GOT3 (cell line): Measurements from ENCODE around the gene KRTAP6-2.

Experiments
- DNase-seq: peaks from one replicate; lab custom pipeline; 2025; ENCODE audit warnings: mixed read lengths; lab: John Stamatoyannopoulos, UW

KRTAP6-2 gene, protein sequence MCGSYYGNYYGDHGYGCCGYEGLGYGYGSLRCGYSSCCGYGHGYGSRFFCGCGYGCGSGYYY

DNA sequence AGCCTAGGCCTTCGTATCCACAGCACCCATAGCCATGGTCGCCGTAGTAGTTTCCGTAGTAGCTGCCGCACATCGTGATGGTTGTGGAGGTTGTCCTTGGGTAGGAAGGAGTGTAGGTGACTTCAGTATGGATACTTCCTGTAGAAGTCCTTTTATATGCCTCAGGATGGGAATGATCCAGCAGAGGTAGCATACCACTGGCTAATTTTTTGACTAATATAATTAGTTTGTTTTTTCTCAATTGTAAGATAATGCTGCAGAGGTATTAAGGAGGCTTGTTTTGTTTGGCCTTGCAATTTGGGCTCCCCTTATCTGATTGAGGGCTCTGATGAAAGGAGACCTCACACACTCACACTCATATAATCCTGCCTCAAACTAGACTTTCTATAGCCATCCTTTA lies at the start of gene KRTAP6-2:
TSS of gene KRTAP6-2 (minus strand) at position 101 of the 400 bp plus-strand sequence. CDS start at position 73, 28 bp downstream.
- no peak for DNase-seq

DNA sequence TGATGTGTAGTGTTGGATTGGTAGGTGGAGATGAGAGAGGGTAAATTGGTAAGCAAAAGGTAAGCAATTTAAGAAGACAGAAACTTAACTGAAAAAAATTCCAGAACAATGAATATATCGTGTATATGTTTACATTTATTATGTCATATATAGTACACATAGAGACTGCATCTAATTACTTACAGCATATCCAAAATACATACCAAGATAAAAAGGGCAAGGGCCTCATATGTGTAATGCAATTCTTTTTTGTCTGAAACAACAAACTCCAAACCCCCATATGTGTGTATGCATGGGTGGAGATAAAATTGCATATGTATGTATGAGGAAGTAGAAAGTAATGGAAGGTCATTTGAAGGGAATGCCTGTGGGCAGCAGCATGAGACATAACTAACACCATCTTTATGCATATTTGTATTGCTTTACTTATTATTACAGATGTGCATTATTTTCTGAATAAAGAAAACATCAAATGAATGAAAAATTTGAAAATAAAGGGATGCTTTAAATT lies 48.3 kb upstream of the KRTAP6-2 start:
- no peak for DNase-seq

DNA sequence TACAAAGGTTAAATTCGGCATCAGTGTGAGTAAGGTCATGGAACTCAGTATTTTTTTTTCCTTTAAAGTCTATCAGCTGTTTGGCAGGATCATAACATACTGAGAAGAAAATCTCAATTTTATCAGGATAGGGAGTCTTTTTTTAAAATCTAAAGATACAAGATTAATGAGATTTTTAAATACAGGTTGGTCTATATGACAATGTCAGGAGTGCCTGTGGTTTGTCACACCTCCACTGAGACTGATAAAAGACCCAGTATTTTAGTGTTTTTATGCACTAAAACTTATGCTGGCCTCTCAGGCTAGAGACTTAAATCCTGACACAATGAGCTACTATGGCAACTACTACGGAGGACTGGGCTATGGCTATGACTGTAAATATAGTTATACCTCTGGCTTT lies 43.9 kb upstream of the KRTAP6-2 start, which contains the start of gene KRTAP20-3:
TSS of gene KRTAP20-3 (plus strand) at position 301 of the 400 bp plus-strand sequence.
- DNase-seq = no peak

DNA sequence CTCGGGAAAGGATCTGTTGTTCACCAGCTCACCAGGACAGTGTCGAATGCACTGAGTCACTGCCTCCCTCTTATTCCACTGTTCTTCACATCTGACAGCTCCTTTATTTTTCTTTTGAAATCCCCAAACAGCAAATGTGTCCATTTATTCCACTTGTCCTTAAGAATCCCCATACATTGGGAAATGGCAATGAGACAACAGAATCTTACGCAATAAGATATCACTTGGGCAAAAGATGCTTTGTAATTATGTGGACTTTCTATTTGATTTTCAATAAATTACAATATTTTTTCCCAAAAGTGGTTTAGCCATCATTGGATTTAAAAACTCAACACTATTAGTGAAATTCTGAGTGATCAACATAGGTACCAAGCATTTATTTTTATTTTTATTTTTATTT lies 40.0 kb upstream of the KRTAP6-2 start:
- no peak for DNase-seq

DNA sequence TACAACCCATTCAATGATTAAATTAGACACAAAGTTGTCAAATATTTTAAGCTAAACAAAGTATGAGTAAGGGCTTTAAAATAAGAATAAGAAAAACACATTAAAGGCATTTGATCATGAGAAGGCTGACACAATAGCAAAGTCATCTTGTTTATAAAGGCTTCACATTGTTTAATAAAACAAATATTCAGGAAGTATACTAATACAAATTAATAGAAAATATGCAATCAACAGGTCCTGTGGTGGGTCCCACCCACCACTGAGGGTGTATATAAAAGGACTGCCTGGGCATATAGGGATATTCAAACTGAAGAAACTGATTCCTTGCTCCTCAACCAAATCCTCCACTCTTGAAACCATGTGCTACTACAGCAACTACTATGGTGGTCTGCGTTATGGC lies 36.2 kb upstream of the KRTAP6-2 start, which contains the start of gene KRTAP20-2:
TSS of gene KRTAP20-2 (plus strand) at position 301 of the 400 bp plus-strand sequence. CDS start at position 359, 58 bp downstream.
- DNase-seq = no peak

DNA sequence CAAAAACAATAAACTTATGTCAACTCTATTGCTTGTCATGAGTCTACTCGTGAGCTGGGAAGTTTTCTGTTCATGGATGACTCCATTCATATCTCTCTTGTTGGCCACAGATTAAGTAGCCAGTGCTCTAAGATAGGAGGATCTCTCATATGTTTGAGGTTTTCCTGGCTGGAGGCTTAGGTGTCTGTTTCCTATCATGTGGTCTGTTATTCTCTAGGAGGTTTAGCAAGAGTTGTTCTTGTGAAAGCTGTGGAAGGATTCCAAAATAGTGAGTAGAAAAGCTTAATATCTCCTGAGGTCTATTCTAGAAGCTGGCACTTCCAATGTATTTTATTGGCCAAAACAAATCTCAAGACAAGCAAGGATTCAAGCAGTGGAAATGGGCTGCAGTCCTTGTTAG lies 30.5 kb upstream of the KRTAP6-2 start:
- DNase-seq = no peak

DNA sequence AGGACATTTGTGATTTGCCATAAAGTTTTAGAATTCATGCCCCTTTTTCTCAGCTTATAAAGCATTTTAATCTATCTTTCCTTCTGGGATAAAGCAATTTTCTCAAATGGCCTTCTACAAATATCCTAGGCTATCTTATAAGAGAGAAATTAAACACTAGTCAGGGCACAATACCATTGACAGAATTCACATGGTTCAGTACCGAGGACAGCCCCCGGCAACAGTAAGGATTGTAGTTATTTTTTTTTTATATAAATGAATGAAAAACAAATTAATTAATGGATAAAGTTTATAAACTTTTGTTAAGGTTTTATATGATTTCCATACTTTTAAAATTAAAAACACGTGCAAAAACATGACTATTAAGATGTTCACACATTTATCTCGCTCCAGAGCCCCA lies 29.4 kb upstream of the KRTAP6-2 start:
- DNase-seq = no peak

DNA sequence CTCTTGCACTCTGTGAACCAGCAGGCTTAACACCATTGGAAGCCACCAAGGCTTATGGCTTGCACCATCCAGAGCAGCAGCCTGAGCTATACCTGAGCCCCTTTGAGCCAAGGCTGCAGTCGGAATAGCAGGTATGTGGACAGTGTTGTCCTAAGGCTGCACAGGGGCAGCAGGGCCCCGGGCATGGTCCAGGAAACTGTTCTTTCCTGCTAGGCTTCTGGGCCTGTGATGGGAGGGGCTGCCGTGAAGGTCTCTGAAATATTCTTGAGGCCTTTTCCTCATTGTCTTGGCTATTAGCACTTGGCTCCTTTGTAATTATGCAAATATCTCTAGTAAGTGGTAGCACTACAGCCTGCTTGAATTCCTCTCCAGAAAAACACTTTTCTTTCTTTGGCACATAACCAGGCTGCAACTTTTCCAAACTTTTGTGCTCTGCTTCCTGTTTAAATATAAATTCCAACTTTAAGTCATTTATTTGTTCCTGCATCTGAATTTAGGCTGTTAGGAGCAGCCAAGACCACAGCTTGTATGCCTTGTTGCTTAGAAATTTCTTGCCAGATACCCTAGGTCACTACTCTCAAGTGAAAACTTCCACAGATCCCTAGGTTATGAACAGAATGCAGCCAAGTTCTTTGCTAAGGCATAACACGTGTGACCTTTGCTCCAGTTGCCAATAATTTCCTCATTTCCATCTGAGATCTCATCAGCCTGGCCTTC lies 26.9 kb upstream of the KRTAP6-2 start:
- no peak for DNase-seq

DNA sequence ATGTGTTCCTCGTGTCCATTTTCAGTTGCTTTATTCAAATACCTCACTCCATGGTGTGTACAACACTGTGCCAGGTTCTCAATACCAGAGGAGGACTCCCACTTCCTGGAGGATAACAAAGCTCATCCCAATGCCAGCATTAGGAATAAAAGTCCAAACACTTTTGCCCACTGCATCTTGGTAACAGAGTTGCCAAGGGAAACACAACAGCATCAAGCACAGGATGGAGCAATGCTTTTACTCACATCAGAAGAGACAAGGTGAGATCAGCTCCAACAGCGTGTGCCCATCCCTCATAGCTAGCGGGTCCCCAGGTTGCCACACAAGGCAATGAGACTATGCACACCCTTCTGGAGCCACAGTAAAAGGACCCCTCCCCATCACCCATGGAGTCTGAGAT lies 24.7 kb upstream of the KRTAP6-2 start:
- DNase-seq = no peak

DNA sequence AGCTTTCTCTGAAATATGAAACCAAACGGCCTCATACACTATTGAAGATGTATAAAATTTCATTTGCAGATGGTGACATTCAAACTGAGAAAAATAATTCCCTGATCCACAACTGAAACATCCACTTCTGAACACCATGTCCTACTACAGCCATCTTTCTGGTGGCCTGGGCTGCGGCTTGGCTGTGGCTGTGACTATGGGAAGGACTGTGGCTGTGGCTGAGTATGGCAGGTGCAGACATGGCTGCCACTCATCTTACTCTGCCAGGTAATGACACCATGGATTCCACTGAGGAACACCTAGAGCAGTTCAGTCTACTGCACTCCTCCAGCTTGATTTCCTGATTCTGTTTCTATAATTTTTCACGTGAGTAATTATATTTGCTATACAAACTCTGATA lies 21.8 kb upstream of the KRTAP6-2 start, which contains the start of gene KRTAP20-4:
TSS of gene KRTAP20-4 (plus strand) at position 106 of the 400 bp plus-strand sequence.
- DNase-seq = no peak

DNA sequence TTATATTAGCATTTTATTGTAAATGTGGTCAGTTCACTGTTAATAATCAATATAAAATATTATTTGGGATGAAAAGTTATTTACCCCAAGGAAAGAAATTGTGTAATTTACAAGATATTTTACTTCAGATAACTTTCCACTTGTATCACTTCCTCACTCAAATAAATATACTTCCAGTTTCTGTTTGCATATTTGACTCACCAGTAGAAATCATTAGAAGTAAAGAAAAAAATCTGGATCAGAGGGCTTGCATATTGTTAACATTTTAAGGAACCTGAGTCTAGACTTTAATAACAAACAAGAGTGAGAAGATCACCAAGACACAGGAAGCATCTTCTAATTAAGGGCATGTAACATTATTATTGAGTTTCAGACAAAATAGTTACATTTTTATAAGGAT lies 21.4 kb upstream of the KRTAP6-2 start:
- no peak for DNase-seq

DNA sequence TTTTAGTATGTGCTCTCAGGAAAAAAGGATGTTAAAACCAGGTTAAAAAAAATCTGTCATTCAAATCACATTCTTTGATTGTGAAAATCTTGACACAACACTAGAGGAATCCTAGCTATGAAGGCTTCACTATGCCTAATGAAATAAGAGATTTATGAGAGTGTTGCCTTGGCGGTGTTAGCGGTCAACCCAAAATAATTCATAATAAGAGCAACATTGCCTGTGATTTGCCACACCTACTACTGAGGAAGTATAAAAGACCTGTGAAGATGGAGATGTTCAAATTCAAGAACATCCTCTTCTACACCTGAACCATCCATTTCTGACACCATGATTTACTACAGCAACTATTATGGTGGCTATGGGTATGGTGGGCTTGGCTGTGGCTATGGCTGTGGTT lies 17.4 kb upstream of the KRTAP6-2 start, which contains the start of gene KRTAP20-1:
TSS of gene KRTAP20-1 (plus strand) at position 301 of the 400 bp plus-strand sequence. CDS start at position 331, 30 bp downstream.
- no peak for DNase-seq

DNA sequence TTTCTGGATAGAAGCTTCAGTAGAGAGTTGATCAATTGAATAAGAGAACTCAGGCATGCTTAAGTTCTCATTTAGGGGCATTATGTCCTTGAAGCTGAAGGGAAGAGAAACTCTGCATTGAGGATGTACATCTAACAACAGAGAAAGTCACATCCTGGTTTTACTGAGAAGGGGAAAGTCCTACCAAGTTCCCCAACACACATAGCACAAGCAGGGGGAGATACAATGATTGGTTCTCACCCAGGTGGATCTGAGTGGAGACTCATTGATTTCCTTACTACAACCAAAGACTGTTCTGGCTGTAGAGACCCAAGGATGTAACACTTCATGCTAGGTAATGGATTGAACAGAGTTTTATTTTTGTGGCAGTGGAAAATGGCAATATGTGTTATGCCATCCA lies 16.5 kb upstream of the KRTAP6-2 start:
- DNase-seq = no peak

DNA sequence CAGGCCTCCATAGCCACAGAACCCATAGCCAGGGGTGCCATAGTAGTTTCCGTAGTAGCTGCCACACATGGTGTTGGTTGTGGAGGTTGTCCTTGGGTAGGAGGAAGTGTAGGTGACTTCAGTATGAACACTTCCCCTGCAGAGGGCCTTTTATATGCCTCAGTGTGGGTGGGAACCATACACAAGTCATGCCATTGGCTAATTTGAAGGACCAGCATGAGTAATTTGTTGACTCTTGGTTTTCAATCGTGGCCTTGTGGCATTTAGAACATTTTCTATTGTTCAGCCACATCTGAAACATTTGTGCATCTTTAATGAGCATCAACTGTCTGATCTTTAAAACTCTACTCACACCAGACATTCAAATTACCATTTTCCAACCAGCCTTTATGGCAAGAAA lies 15.1 kb upstream of the KRTAP6-2 start, which contains the start of gene KRTAP6-1:
TSS of gene KRTAP6-1 (minus strand) at position 95 of the 400 bp plus-strand sequence. CDS start at position 69, 26 bp downstream.
- no peak for DNase-seq

DNA sequence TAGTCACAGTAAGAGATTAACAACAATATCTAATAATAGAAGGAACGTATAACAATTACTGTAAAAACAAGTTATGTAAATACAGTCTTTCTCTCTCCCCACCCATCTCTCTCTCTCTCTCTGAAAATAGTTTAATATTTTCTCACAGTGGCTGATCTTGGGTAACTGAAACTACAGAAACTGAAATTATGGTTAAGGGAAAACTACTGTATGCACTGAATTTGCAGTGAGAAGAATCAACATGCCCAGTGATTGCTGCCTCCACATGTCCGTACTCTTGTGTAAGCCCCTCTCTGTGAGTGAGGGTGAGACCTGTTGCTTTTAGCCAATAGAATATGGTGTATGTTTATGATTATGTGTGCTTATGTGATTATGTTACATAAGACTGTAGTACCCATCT lies 13.4 kb upstream of the KRTAP6-2 start:
- no peak for DNase-seq

DNA sequence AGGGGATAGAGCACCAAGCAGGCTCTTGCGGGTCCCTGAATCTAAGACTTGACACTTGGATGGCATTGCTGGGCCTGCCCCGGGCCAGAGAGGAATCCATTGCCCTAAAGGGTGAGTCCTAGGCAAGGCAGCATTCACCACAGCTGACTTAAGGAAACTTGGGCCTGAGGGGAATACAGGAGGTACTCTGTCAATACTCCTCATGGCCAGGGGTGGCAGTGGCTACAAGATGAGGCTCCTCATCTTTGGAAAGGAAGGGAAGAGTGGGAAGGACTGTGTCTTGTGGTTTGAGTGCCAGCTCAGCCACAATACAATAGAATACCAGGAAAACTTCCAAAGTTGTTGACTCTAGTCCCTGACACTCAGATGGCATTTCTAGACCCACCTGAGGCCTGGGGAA lies 7.3 kb upstream of the KRTAP6-2 start:
- no peak for DNase-seq

DNA sequence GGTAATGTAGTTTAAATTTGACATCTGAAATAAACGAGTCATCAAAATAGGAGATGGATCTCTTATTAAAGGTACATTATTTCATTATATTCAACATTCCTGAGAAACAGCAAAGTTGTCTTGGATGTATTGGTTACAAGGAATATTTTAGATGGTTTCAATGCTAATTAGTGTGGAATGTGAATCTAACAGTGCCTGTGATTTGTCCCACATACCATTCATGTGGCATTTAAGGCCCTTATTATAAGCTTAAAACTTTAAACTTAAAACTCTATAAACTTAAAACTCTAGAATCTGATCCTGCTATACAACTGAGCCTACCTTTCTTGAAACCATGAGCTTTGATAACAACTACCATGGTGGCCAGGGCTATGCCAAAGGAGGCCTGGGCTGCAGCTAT lies 2.1 kb upstream of the KRTAP6-2 start, which contains the start of gene KRTAP22-1:
TSS of gene KRTAP22-1 (plus strand) at position 301 of the 400 bp plus-strand sequence.
- DNase-seq = no peak

DNA sequence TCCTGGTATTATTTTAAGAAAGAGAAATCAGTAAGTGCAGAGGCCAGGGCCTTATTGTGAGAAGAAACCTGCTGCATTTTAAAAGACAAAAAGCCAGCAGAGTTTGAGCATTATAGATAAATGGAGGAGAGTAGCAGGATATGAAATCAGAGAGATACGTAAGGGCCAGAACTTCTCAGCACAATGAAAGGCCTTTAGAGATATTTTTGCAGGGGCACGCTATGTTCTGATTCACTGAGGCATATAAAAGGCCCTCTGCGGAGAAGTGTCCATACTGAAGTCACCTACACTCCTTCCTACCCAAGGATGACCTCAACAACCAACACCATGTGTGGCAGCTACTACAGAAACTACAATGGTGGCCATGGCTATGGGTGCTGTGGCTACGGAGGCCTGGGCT lies 6.6 kb downstream of the KRTAP6-2 start, which contains the start of gene KRTAP6-3:
TSS of gene KRTAP6-3 (plus strand) at position 301 of the 400 bp plus-strand sequence. CDS start at position 307, 6 bp downstream.
- DNase-seq = no peak

DNA sequence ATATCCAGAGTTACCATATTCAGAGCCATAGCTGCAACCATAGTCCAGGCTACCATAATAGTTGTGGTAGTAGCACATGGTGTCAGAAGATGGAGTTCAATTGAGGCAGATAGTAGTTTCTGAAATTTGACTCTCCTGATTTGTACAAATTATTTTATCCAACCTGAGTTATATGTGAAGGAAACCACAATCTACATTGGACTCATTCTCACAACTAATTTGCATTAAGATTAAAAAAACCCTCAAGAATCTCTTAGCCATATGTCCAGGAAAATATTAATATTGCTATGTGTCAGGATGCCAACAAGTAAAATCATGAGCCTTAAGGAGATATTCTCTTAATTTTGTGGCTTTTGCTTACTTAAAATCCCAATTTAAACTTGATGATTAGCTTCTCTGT lies 8.4 kb downstream of the KRTAP6-2 start, which contains the start of gene KRTAP22-2:
TSS of gene KRTAP22-2 (minus strand) at position 101 of the 400 bp plus-strand sequence.
- no peak for DNase-seq

DNA sequence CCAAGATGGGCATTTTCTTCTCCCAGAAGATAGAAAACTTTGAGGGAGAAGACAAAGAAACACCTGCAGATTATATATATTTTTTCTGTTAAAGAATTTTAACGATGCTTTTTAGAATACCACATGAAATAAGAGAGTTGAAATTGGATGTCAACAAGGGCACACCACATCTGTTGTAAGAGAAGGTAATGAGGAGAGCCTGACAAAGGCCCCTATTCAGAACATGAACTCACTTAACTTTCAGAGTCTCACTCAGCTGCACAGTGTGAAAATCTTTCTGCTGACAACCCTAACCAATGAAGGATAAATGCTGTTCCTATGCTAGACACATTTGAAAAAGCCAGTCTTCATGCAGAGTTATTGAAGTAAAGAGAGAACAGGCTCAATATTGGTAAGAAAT lies 15.8 kb downstream of the KRTAP6-2 start:
- DNase-seq = no peak

DNA sequence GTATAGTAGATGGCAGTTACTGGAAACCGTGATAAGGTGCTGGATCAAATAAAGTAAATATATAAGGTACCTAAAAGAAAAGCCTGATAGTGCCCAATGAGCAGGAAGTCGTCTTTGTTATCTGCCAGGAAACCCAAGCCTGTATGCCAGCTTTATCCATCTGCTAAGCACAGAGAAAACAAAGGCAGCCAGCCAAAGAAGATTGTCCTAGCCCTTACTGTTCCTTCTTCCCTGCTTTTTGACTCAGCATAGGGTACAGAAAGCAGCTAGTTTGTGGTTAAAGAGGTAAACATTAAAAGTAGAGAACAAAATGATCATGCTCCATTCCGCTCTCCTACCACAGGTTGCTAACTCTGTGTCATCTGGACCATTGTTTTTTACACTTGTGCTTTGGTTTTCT lies 18.6 kb downstream of the KRTAP6-2 start:
- DNase-seq = no peak

DNA sequence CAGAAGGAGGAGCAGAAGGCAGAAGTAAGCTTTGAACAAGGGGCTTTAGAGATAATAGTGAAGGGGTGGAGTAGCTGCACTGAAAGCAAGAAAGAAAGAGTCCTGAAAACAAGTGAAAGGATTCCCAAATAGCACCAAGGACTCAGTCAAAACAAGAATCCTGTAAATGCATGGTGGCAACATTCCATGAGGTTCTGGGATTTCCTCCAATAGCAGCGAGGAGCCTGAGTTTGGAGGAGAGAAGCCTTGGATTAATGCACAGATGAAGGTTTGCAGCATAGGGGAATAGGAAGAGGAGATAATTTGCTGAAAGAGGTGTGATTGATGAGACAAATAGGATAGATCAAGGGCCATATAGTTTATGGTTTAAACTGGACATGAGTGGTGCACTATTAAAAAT lies 19.4 kb downstream of the KRTAP6-2 start:
- DNase-seq = no peak

DNA sequence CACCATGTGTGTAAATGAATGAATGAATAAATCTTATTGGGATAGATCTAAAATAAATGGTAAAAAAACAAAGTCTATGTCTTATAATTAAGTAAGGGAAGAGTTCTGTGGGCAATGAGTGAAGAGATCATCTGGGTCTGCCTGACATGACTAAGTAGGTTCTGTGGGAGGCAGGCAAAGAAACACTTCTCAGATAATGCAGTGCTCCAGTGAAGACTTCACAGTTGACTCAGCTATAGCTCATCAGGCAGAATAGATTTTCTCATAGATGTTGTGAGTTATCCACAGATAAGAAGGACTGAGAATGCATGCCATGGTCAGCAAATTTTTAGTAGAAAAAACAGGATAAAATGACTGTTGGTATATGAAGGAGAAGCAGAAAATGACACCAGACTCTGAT lies 20.9 kb downstream of the KRTAP6-2 start:
- no peak for DNase-seq
